ENCODE results near the gene RP2. TPM values are rescaled to one million over a fixed set of nuclear protein-coding genes. Genes with fewer than 3 reads are reported as not detected.

RP2 gene
- polyA plus RNA-seq, 1 donor (not counting 4 experiments of a cell fraction or from before 2014, with no cell fraction given): 20.9 TPM

DNA sequence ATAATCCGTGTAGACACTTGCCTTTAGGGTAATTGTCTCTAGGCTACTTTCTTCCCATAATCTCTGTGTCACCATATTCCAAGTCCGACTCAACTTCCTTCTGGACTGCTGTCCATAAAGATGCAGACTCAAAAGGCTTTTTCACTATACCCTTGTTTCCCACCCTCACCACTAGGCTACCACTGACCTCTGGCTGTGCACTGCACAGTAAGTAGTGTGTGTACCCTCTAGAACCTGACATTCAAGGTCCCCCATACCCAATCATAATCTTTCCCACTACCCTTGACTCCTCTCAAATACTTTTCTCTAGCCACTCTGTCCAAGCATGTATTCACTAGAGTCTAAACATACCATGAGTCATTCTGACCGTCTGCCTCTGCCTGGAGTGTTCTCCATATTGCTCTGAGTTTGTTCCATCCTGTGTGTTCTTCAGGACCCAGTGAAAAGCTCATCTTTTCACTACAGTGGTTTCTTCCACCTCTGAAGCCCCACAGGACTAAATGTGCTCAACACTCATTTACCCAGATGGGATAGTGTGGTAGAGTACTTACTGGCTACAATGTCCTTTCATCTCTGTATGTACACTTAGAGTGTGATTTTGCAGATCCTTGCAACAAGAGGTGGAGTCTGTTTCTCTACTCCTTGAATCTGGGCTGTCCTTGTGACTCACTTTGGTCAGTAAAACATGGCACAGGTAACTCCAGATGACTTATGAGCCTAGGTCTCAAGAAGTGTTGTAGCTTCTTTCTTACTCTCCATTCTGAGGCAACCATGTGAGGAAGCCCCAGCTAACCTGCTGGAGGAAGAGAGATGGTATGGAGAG lies 92.8 kb downstream of the RP2 start:
- H3K4me1 ChIP-seq (ENCODE audit: control insufficient read depth, extremely low read depth, insufficient read depth, low read length): peaks cover 13% of the 10 kb centered on the region
- H3K9ac ChIP-seq (ENCODE audit: control insufficient read depth, extremely low read depth, insufficient read depth, low read length): no peak overlapping the region
- no peak for TF ChIP-seq EZH2 (IDR thresholded peaks at IDR 0.05; ENCODE audit: low read length)
- TF ChIP-seq, protein P1, sequence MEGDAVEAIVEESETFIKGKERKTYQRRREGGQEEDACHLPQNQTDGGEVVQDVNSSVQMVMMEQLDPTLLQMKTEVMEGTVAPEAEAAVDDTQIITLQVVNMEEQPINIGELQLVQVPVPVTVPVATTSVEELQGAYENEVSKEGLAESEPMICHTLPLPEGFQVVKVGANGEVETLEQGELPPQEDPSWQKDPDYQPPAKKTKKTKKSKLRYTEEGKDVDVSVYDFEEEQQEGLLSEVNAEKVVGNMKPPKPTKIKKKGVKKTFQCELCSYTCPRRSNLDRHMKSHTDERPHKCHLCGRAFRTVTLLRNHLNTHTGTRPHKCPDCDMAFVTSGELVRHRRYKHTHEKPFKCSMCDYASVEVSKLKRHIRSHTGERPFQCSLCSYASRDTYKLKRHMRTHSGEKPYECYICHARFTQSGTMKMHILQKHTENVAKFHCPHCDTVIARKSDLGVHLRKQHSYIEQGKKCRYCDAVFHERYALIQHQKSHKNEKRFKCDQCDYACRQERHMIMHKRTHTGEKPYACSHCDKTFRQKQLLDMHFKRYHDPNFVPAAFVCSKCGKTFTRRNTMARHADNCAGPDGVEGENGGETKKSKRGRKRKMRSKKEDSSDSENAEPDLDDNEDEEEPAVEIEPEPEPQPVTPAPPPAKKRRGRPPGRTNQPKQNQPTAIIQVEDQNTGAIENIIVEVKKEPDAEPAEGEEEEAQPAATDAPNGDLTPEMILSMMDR (optimal IDR thresholded peaks at IDR 0.05 in 1 of 3, IDR thresholded peaks at IDR 0.05 in 1 of 3, conservative IDR thresholded peaks at IDR 0.05 in 1 of 3; ENCODE audit: extremely low read depth in 1 of 3, insufficient read depth in 2 of 3, low read length in 3 of 3): no peak
- no peak overlapping the region for H3K27ac ChIP-seq (ENCODE audit: control insufficient read depth, insufficient read depth, low read length)
- no peak overlapping the region for H3K4me3 ChIP-seq (ENCODE audit: control insufficient read depth in 2 of 3, extremely low read depth in 1 of 3, insufficient read depth in 2 of 3, low read depth in 1 of 3, low read length in 3 of 3)
- no peaks in the 10 kb centered on the region for H3K9me3 ChIP-seq (ENCODE audit: control insufficient read depth, low read depth, low read length)
- no peak overlapping the region for H2AFZ ChIP-seq (ENCODE audit: control insufficient read depth, low read length)
- no peaks in the 10 kb centered on the region for H4K20me1 ChIP-seq (ENCODE audit: control insufficient read depth, extremely low read depth, insufficient read depth, low read length)
- H3K36me3 ChIP-seq (ENCODE audit: control insufficient read depth in 2 of 2, extremely low read depth in 1 of 2, insufficient read depth in 2 of 2, low read length in 2 of 2): no peaks in the 10 kb centered on the region
- dilution Hi-C loops (cut with MboI; ENCODE audit: extremely low pct_ligation_motif_present, low sequenced_read_pairs): no loop called here
- H3K9me1 ChIP-seq (ENCODE audit: control insufficient read depth, extremely low read depth, insufficient read depth, low read length): no peaks in the 10 kb centered on the region
- FAIRE-seq (peak; percentile 86), DNase-seq (ENCODE audit: low read depth, low spot score) (no peak)
- H3K27me3 ChIP-seq (ENCODE audit: control insufficient read depth, extremely low read depth, insufficient read depth, low read length): no peaks in the 10 kb centered on the region
- H3K79me2 ChIP-seq (ENCODE audit: control insufficient read depth, insufficient read depth, low read length): peaks cover 2% of the 10 kb centered on the region
- H3K4me2 ChIP-seq (ENCODE audit: control insufficient read depth, extremely low read depth, insufficient read depth, low read depth, low read length): peak overlapping the region; percentile 39

Other genes with a start within 250 kb of the RP2 start
- 8.1 to 11.0 TPM (median 10.1 TPM) in 3 replicates for gene SLC9A7, start 77.9 kb upstream of the RP2 start, polyA plus RNA-seq
- 4.8 to 8.2 TPM (median 6.3 TPM) in 3 replicates for gene JADE3, start 75.4 kb downstream of the RP2 start, polyA plus RNA-seq
- not detected in 3 replicates for gene RGN, start 241.4 kb downstream of the RP2 start, polyA plus RNA-seq

Measured in keratinocyte (primary cell).